Neural cell (in vitro differentiated cells): ENCODE data around the gene LY6G6F.
"Not testable (repeated sequence)": the region's sequence is repeated elsewhere in the genome, so short reads cannot be mapped to it uniquely, and the experiment has no call there.

Source experiments
- EZH2 ChIP-seq: fragments of 200-600, 300-800 bp; shearing (Covaris generic), sonication (generic); IDR thresholded peaks from 2 replicates; pipeline ENCODE4 v1.6.1; 2014; ENCODE audit warnings: antibody characterized with exemption, low read length, borderline replicate concordance, mild to moderate bottlenecking; ENCODE audit not compliant: insufficient read depth, poor library complexity, severe bottlenecking
- POLR2AphosphoS5 ChIP-seq: IDR thresholded peaks from 2 replicates; pipeline ENCODE4 v1.6.1; 2012
- TF ChIP-seq, protein P1 (sequence below): fragments of 450-650 bp; IDR thresholded peaks from 2 replicates; pipeline ENCODE4 v1.5.1; 2014; ENCODE audit warnings: antibody characterized with exemption, mild to moderate bottlenecking, moderate library complexity; ENCODE audit not compliant: poor library complexity, severe bottlenecking

DNA sequence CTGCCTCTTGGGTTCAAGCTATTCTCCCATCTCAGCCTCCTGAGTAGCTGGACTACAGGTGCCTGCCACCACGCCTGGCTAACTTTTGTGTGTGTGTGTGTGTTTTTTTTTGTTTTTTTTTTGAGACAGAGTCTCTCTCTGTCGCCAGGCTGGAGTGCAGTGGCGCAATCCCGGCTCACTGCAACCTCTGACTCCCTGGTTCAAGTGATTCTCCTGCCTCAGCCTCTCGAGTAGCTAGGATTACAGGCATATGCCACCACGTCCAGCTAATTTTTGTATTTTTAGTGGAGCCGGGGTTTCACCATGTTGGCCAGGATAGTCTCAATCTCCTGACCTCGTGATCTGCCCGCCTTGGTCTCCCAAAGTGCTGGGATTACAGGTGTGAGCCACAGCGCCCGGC is 2.5 kb downstream of the LY6G6F start:
- TF ChIP-seq, protein P1, sequence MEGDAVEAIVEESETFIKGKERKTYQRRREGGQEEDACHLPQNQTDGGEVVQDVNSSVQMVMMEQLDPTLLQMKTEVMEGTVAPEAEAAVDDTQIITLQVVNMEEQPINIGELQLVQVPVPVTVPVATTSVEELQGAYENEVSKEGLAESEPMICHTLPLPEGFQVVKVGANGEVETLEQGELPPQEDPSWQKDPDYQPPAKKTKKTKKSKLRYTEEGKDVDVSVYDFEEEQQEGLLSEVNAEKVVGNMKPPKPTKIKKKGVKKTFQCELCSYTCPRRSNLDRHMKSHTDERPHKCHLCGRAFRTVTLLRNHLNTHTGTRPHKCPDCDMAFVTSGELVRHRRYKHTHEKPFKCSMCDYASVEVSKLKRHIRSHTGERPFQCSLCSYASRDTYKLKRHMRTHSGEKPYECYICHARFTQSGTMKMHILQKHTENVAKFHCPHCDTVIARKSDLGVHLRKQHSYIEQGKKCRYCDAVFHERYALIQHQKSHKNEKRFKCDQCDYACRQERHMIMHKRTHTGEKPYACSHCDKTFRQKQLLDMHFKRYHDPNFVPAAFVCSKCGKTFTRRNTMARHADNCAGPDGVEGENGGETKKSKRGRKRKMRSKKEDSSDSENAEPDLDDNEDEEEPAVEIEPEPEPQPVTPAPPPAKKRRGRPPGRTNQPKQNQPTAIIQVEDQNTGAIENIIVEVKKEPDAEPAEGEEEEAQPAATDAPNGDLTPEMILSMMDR, result not testable (repeated sequence)
- TF ChIP-seq EZH2, POLR2AphosphoS5: not testable (repeated sequence)
